ENCODE measurements around the gene PLEK. TPM values are rescaled to one million over a fixed set of nuclear protein-coding genes. Genes with fewer than 3 reads are reported as not detected.

PLEK gene
- total and polyA plus RNA-seq, 2 donors (not counting 3 experiments of a cell fraction or from before 2014, with no cell fraction given) = 0.03 to 0.11 TPM

DNA sequence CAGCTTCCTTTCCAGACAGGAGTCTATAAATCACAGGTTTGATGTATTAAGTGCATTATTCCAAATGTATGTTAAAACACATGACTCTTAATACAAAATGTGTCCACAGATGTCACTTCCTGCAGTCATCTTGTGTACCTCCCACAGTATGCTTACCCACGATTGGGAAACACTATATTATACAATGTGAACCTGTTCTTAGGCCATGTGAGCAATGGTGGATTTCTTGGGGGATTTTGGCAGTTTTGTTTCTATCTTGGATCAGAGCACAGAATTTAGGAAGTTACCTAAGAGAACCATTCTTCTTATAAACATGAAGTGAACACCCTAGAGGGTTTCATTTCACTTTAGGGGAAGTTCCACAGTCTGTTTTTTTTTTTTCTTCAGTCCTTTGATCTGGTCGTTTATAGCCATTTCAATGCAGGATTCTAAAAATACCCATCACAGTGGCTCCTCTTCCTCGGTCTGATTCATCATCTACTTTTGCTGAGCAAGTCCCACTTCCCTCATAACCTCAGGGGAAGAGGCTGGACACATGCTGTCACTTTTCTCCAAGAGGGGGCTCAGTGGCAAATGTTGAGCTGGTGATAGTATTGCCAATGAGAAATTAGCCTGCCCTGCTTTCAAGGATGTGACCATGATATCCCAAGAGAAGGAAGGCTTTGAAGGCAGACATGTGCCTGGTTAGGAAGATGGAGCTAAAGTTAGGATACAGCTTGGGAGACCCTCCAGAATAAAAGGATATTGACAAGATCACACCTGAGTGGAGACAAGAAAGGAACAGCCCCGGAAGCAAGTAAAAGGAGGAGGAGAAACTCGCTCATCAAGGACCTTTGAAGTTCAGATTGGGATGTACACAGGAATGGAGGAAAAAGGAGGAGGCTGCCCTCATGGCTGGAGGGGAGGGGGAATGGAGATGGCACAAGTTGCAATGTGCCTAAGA, 22.6 kb downstream of the PLEK start:
- no peaks in the 10 kb centered on the region for H3K9me1 ChIP-seq (replicated peaks; ENCODE audit: control insufficient read depth, extremely low read depth, insufficient read depth, low read length)
- no peak overlapping the region for H3K4me3 ChIP-seq (replicated peaks in 1 of 3; ENCODE audit: insufficient read depth in 1 of 3, low read depth in 1 of 3, low read length in 3 of 3)
- ChIA-PET CTCF (no interaction called here), POLR2A (no interaction called here)
- H3K4me2 ChIP-seq (ENCODE audit: insufficient read depth, low read length) = no peak overlapping the region
- H3K9me3 ChIP-seq (replicated peaks; ENCODE audit: control insufficient read depth, insufficient read depth, low read length) = no peaks in the 10 kb centered on the region
- H3K36me3 ChIP-seq (ENCODE audit: control insufficient read depth in 2 of 2, extremely low read depth in 1 of 2, insufficient read depth in 2 of 2, low read length in 2 of 2) = no peaks in the 10 kb centered on the region
- H3K79me2 ChIP-seq (ENCODE audit: control insufficient read depth, insufficient read depth, low read length) = no peaks in the 10 kb centered on the region
- H4K20me1 ChIP-seq (replicated peaks; ENCODE audit: control insufficient read depth, extremely low read depth, insufficient read depth, low read length) = no peaks in the 10 kb centered on the region
- H3K9ac ChIP-seq (replicated peaks; ENCODE audit: extremely low read depth, insufficient read depth, low read length) = no peak overlapping the region
- FAIRE-seq = no peak
- dilution Hi-C loops (cut with MboI; ENCODE audit: extremely low pct_ligation_motif_present, low sequenced_read_pairs) = no loop called here
- H3K4me1 ChIP-seq (ENCODE audit: control insufficient read depth, extremely low read depth, insufficient read depth, low read length) = no peaks in the 10 kb centered on the region
- TF ChIP-seq MYC (IDR thresholded peaks at IDR 0.05; ENCODE audit: low read depth, low read length) = no peak
- TF ChIP-seq, protein P1, sequence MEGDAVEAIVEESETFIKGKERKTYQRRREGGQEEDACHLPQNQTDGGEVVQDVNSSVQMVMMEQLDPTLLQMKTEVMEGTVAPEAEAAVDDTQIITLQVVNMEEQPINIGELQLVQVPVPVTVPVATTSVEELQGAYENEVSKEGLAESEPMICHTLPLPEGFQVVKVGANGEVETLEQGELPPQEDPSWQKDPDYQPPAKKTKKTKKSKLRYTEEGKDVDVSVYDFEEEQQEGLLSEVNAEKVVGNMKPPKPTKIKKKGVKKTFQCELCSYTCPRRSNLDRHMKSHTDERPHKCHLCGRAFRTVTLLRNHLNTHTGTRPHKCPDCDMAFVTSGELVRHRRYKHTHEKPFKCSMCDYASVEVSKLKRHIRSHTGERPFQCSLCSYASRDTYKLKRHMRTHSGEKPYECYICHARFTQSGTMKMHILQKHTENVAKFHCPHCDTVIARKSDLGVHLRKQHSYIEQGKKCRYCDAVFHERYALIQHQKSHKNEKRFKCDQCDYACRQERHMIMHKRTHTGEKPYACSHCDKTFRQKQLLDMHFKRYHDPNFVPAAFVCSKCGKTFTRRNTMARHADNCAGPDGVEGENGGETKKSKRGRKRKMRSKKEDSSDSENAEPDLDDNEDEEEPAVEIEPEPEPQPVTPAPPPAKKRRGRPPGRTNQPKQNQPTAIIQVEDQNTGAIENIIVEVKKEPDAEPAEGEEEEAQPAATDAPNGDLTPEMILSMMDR (IDR thresholded peaks at IDR 0.05; ENCODE audit: extremely low read depth in 1 of 2, insufficient read depth in 1 of 2, low read depth in 1 of 2, low read length in 2 of 2) = no peak
- TF ChIP-seq, protein P2, sequence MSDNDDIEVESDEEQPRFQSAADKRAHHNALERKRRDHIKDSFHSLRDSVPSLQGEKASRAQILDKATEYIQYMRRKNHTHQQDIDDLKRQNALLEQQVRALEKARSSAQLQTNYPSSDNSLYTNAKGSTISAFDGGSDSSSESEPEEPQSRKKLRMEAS (IDR thresholded peaks at IDR 0.05; ENCODE audit: insufficient read depth, insufficient read length) = no peak
- TF ChIP-seq FOS (IDR thresholded peaks at IDR 0.05; ENCODE audit: borderline replicate concordance, insufficient read depth, low read length) = no peak
- TF ChIP-seq EZH2 (IDR thresholded peaks at IDR 0.05; ENCODE audit: borderline replicate concordance, low read depth, low read length, severe bottlenecking) = no peak
- no peak for TF ChIP-seq POLR2AphosphoS5 (IDR thresholded peaks at IDR 0.05; ENCODE audit: insufficient read depth, low read depth, low read length)
- no peak for TF ChIP-seq POLR2A (IDR thresholded peaks at IDR 0.05; ENCODE audit: low read depth, low read length)
- TF ChIP-seq JUN (IDR thresholded peaks at IDR 0.05; ENCODE audit: borderline replicate concordance, insufficient read depth, insufficient read length, low read depth) = no peak
- no peak for TF ChIP-seq GATA2 (IDR thresholded peaks at IDR 0.05; ENCODE audit: insufficient read depth, insufficient read length, low read depth, low read length)
- no peak overlapping the region for H2AFZ ChIP-seq (ENCODE audit: low read depth, low read length)
- no peak overlapping the region for H3K27ac ChIP-seq (ENCODE audit: insufficient read depth, low read depth, low read length)
- peaks cover 13 to 37% of the 10 kb centered on the region in 2 experiments for H3K27me3 ChIP-seq (ENCODE audit: control insufficient read depth in 2 of 2, insufficient read depth in 2 of 2, low read length in 2 of 2)
- no TSS peak for BruUV-seq (replicated peaks)
- intact Hi-C loops (cut with micrococcal nuclease) = no loop called here
- DNase-seq (ENCODE audit: low read depth, low spot score) = no peak
